DLD1 (cell line): ENCODE results near the gene COX7C.
"Not testable (repeated sequence)": the region's sequence is repeated elsewhere in the genome, so short reads cannot be mapped to it uniquely, and the experiment has no call there.

ENCODE experiments used
- in situ Hi-C: cut with HindIII; loops from 2 replicates; pipeline ENCODE4 v1.10.0; 2017; ENCODE audit warnings: low sequenced_read_pairs

COX7C gene

DNA sequence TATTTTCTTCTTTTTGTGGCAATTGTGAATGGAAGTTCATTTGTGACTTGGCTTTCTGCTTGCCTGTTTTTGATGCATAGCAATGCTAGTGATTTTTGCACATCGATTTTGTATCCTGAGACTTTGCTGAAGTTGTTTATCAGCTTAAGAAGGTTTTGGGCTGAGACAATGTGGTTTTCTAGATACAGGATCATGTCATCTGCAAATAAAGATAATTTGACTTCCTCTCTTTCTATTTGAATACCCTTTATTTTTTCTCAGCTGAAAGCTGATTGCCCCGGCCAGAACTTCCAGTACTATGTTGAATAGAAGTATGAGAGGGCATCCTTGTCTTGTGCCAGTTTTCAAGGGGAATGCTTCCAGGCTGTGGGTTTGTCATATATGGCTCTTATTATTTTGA, 43.0 kb downstream of the COX7C start:
- in situ Hi-C loops: not testable (repeated sequence)

- in situ Hi-C loops: no loop called here
Observed at GRCh38 chr5:86664173-86664572, 46.4 kb downstream of the COX7C start.

- in situ Hi-C loops: no loop called here
Observed at GRCh38 chr5:86665984-86666760, 48.4 kb downstream of the COX7C start.

GRCh38 chr5:86666981-86667380, 49.2 kb downstream of the COX7C start:
- in situ Hi-C loops: no loop called here
